Astrocyte (in vitro differentiated cells and primary cell): Measurements from ENCODE around the gene PAPSS1. TPM values are rescaled to one million over a fixed set of nuclear protein-coding genes. Genes with fewer than 3 reads are reported as not detected.

Experiments
- DNase-seq: peaks from one replicate; pipeline ENCODE4 v3.0.0-alpha.2; 2010; ENCODE audit warnings: low read depth
- FAIRE-seq: peaks from 2 replicates; lab custom pipeline; 2011; peaks lifted over from hg19 to GRCh38; lab: Jason Lieb, UNC
- H2AFZ ChIP-seq: 2 replicates; pipeline ENCODE4 v1.6.0; 2012; ENCODE audit warnings: low read depth, low read length, inconsistent platforms
- H3K27ac ChIP-seq: 2 replicates; pipeline ENCODE4 v1.5.1; 2011; ENCODE audit warnings: low read depth, low read length, inconsistent platforms
- H3K27me3 ChIP-seq: 2 replicates; pipeline ENCODE4 v1.6.0; 2011; ENCODE audit warnings: low read length, inconsistent platforms; ENCODE audit not compliant: insufficient read depth
- H3K36me3 ChIP-seq: 2 replicates; pipeline ENCODE4 v1.5.1; 2011; ENCODE audit warnings: low read length, inconsistent platforms; ENCODE audit not compliant: insufficient read depth
- H3K4me1 ChIP-seq: 2 replicates; pipeline ENCODE4 v1.5.1; 2011; ENCODE audit warnings: low read length, inconsistent platforms; ENCODE audit not compliant: insufficient read depth
- H3K4me2 ChIP-seq: 2 replicates; pipeline ENCODE4 v1.6.0; 2012; ENCODE audit warnings: low read length, inconsistent platforms
- H3K4me3 ChIP-seq: 2 replicates; pipeline ENCODE4 v1.5.1; 2011; ENCODE audit warnings: low read depth, mild to moderate bottlenecking, low read length, inconsistent platforms; ENCODE audit not compliant: insufficient read depth
- H3K79me2 ChIP-seq: 2 replicates; pipeline ENCODE4 v1.6.0; 2012; ENCODE audit warnings: mild to moderate bottlenecking, low read length, inconsistent platforms; ENCODE audit not compliant: insufficient read depth
- H3K9ac ChIP-seq: 2 replicates; pipeline ENCODE4 v1.6.0; 2012; ENCODE audit warnings: mild to moderate bottlenecking, low read length, inconsistent platforms
- H3K9me3 ChIP-seq: 2 replicates; pipeline ENCODE4 v1.5.1; 2012; ENCODE audit warnings: low read depth, mild to moderate bottlenecking, low read length, inconsistent platforms; ENCODE audit not compliant: insufficient read depth
- H4K20me1 ChIP-seq: 2 replicates; pipeline ENCODE4 v1.6.0; 2012; ENCODE audit warnings: low read length, inconsistent platforms; ENCODE audit not compliant: insufficient read depth
- H3K27ac Mint-ChIP-seq: one replicate; pipeline ENCODE4 v1.8.0; 2021; ENCODE audit warnings: mild to moderate bottlenecking, mixed read lengths; ENCODE audit not compliant: unreplicated experiment
- H3K27me3 Mint-ChIP-seq: one replicate; pipeline ENCODE4 v1.8.0; 2021; ENCODE audit warnings: low read depth, mixed read lengths; ENCODE audit not compliant: unreplicated experiment
- H3K36me3 Mint-ChIP-seq: one replicate; pipeline ENCODE4 v1.8.0; 2021; ENCODE audit warnings: low read depth, mixed read lengths; ENCODE audit not compliant: unreplicated experiment
- H3K4me1 Mint-ChIP-seq: one replicate; pipeline ENCODE4 v1.8.0; 2021; ENCODE audit warnings: low read depth, mixed read lengths; ENCODE audit not compliant: unreplicated experiment
- H3K4me3 Mint-ChIP-seq: one replicate; pipeline ENCODE4 v1.8.0; 2021; ENCODE audit warnings: mild to moderate bottlenecking, moderate library complexity, mixed read lengths; ENCODE audit not compliant: unreplicated experiment
- H3K9me3 Mint-ChIP-seq: one replicate; pipeline ENCODE4 v1.8.0; 2021; ENCODE audit warnings: mild to moderate bottlenecking, mixed read lengths; ENCODE audit not compliant: unreplicated experiment
- EZH2 ChIP-seq: IDR thresholded peaks from 2 replicates; pipeline ENCODE4 v1.6.1; 2012; ENCODE audit warnings: mild to moderate bottlenecking, low read length, inconsistent platforms; ENCODE audit not compliant: insufficient read depth
- total RNA-seq: library from RNA; stranded (reverse); gene quantifications from 2 replicates; pipeline ENCODE4 v1.2.1, GENCODE V29; 2021
- TF ChIP-seq, protein P1 (sequence below): IDR thresholded peaks from 2 replicates; pipeline ENCODE4 v1.5.1; 2011; ENCODE audit warnings: low read depth, mild to moderate bottlenecking, inconsistent platforms, low read length, moderate library complexity; ENCODE audit not compliant: insufficient read depth

Gene PAPSS1
- total RNA-seq, 1 donor from 2014 or later = 102 TPM

DNA sequence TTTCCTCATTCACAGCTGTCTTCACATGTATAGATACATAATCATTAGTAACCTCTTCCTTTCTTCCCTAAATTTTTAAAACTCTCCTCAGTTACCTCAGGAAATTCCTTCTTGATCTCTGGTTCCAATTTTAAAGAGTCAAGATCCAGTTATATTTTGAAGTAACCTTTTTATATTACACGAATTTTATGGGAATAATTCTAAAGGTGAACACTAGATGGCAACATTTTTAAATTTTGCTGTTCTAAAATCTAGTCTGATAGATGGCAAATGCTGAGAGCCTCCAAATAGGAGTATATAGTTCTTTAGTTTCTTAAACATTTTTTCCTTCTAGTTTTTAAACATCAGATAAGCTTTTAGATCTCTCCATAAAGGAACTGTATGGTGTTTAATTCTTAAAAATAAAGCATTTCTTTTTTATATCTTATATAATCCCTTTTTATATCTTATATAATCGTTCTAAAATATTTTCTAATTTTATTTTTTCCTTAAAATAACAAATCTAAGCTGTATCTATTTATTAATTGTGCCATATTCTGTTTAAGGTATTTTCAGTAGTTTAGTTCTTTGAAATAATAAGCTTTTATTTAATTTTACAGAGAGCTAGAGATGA, 37.9 kb upstream of the PAPSS1 start:
- Histone ChIP-seq H3K36me3 (no peaks in the 10 kb centered on the region), H3K4me1 (no peaks in the 10 kb centered on the region), H3K9me3 (no peaks in the 10 kb centered on the region), H3K4me3 (no peak overlapping the region), H3K4me2 (no peak overlapping the region), H3K9ac (no peak overlapping the region), H3K79me2 (no peaks in the 10 kb centered on the region), H3K27ac (no peak overlapping the region), H4K20me1 (no peaks in the 10 kb centered on the region), H3K27me3 (peaks cover 11% of the 10 kb centered on the region), H2AFZ (no peak overlapping the region)
- no peak for FAIRE-seq
- TF ChIP-seq EZH2 = no peak
- TF ChIP-seq, protein P1, sequence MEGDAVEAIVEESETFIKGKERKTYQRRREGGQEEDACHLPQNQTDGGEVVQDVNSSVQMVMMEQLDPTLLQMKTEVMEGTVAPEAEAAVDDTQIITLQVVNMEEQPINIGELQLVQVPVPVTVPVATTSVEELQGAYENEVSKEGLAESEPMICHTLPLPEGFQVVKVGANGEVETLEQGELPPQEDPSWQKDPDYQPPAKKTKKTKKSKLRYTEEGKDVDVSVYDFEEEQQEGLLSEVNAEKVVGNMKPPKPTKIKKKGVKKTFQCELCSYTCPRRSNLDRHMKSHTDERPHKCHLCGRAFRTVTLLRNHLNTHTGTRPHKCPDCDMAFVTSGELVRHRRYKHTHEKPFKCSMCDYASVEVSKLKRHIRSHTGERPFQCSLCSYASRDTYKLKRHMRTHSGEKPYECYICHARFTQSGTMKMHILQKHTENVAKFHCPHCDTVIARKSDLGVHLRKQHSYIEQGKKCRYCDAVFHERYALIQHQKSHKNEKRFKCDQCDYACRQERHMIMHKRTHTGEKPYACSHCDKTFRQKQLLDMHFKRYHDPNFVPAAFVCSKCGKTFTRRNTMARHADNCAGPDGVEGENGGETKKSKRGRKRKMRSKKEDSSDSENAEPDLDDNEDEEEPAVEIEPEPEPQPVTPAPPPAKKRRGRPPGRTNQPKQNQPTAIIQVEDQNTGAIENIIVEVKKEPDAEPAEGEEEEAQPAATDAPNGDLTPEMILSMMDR = peak; percentile 25
- H3K27me3 Mint-ChIP-seq = no peaks in the 10 kb centered on the region
- H3K9me3 Mint-ChIP-seq = no peaks in the 10 kb centered on the region
- H3K36me3 Mint-ChIP-seq = no peaks in the 10 kb centered on the region
- peaks cover 11% of the 10 kb centered on the region for H3K4me1 Mint-ChIP-seq
- H3K4me3 Mint-ChIP-seq = no peak overlapping the region
- peak overlapping the region; percentile 67 for H3K27ac Mint-ChIP-seq
- DNase-seq = peak; percentile 11

DNA sequence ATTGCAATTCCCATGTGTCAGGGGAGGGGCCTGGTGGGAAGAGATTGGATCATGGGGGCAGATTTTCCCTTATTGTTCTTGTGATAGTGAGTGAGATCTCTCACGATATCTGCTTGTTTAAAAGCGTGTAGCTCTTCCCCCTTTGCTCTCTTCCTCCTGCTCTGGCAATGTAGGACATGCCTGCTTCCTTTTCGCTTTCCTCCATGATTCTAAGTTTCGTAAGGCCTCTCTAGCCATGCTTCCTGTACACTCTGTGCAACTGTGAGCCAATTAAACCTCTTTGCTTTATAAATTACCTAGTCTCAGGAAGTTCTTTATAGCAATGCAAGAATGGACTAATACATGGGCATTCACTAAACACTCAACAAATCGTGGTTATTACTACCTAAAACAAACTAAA, 37.2 kb upstream of the PAPSS1 start:
- Histone ChIP-seq H3K79me2 (no peaks in the 10 kb centered on the region), H3K4me3 (no peak overlapping the region), H3K27me3 (peaks cover 11% of the 10 kb centered on the region), H3K4me2 (no peak overlapping the region), H4K20me1 (no peaks in the 10 kb centered on the region), H3K9ac (no peak overlapping the region), H3K4me1 (no peaks in the 10 kb centered on the region), H2AFZ (no peak overlapping the region), H3K36me3 (no peaks in the 10 kb centered on the region), H3K9me3 (no peaks in the 10 kb centered on the region), H3K27ac (no peak overlapping the region)
- H3K27me3 Mint-ChIP-seq = no peaks in the 10 kb centered on the region
- no peaks in the 10 kb centered on the region for H3K9me3 Mint-ChIP-seq
- FAIRE-seq = no peak
- H3K4me1 Mint-ChIP-seq = peaks cover 11% of the 10 kb centered on the region
- no peak overlapping the region for H3K27ac Mint-ChIP-seq
- TF ChIP-seq EZH2 = no peak
- TF ChIP-seq, protein P1 = no peak
- H3K36me3 Mint-ChIP-seq = no peaks in the 10 kb centered on the region
- DNase-seq = no peak
- H3K4me3 Mint-ChIP-seq = no peak overlapping the region

DNA sequence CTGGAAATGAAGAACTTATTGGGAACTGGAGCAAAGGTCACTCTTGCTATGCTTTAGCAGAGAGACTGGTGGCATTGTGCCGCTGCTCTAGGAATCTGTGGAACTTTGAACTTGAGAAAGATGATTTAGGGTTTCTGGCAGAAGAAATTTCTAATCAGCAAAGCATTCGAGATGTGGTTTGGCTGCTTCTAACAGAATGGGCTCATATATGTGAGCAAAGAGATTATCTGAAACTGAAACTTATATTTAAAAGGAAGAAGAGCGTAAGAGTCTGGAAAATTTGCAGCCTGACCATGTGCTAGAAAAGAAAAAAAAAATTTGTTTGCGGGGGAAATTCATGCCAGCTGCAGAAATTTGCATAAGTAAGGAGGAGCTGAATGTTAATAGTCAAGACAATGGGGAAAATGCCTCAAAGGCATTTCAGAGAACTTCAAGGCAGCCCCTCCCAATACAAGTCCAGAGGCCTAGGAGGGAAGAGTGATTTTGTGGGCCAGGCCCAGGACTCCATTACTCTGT, 35.9 kb upstream of the PAPSS1 start:
- H2AFZ ChIP-seq = no peak overlapping the region

More for the DNA sequence above, 35.9 kb upstream of the PAPSS1 start:
- H3K4me2 ChIP-seq = no peak overlapping the region
- H3K4me1 Mint-ChIP-seq = peaks cover 13% of the 10 kb centered on the region
- no peak overlapping the region for H3K27ac Mint-ChIP-seq
- H3K27me3 Mint-ChIP-seq = no peaks in the 10 kb centered on the region
- no peak overlapping the region for H3K9ac ChIP-seq
- H3K9me3 Mint-ChIP-seq = no peaks in the 10 kb centered on the region
- H3K36me3 ChIP-seq = no peaks in the 10 kb centered on the region
- no peaks in the 10 kb centered on the region for H3K36me3 Mint-ChIP-seq
- FAIRE-seq (no peak), DNase-seq (peak; percentile 38)
- H3K4me1 ChIP-seq = no peaks in the 10 kb centered on the region
- H4K20me1 ChIP-seq = no peaks in the 10 kb centered on the region
- H3K27ac ChIP-seq = no peak overlapping the region
- TF ChIP-seq, protein P1 = no peak
- no peak for TF ChIP-seq EZH2
- no peak overlapping the region for H3K4me3 Mint-ChIP-seq
- peaks cover 11% of the 10 kb centered on the region for H3K27me3 ChIP-seq
- no peak overlapping the region for H3K4me3 ChIP-seq
- H3K9me3 ChIP-seq = no peaks in the 10 kb centered on the region
- H3K79me2 ChIP-seq = no peaks in the 10 kb centered on the region
